Tongue (tissue), 2 donors: Measurements from ENCODE around the gene MYH8. TPM values are rescaled to one million over a fixed set of nuclear protein-coding genes. Genes with fewer than 3 reads are reported as not detected.
A peak's percentile ranks its signal among the peaks of the same experiment; 100 is the strongest.

Experiments used
- DNase-seq: peaks from one replicate; pipeline ENCODE4 v3.0.0-alpha.2; 2015
- total RNA-seq: library from RNA; depleted of rRNA; stranded (reverse); fragments of >200 nt; gene quantifications from one replicate; pipeline ENCODE4 v1.2.3, GENCODE V29; 2014

Gene MYH8
- 4,616 TPM for total RNA-seq

DNA sequence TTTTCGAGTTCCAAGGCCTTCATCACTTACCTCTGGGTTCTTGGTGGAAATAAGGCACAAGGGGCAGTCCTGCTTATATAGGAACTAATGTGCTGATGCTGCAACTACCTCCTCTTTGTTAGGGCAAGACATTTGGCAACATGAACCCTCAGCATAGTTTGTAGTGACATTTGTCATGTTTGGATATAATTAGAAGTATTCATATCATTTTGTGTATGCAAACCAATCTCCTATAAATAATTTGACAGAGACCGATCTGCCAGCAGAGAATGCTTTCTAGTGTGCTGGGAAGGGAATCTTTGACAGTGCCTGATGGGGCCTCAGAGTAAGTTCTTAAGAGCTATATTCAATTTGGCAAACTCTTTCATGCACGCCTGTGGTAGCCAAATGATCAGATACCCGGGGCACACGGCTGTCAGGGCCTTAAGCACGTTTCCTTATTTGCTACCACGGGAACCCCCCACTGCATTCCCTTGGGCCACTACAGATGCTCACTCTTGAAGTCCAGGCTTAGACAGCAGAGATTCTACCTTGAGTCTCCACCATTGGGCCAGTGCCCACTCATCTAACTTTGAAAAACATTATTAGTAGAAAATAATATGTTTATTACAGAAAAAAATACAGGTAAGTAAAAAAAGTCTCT lies at the start of gene MYH8:
Gene MYH8 (minus strand): TSS at position 51 of the 643 bp plus-strand sequence. CDS start 1,723 bp downstream, outside the sequence.
- DNase-seq = peak; percentile 80

DNA sequence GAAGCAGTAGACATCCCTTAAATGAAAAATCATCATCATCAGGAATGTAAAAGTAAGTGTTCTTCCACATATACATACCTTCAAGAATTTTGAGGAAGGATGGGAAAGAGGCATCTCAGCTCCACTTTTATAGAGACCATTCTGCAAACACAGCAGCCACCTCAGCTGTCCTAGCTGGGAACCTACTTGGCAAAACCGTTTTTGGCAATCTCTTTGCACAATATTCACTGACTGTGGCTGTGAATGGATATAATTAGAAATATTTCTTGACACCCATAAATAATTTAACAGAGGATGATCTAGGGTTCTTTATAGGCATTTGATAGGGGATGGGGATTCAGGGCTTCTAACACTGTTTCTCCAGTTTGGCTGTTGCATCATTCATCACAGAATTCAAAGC lies 47.7 kb upstream of the MYH8 start, which contains the start of gene MYH4:
Gene MYH4 (minus strand): TSS at position 101 of the 400 bp plus-strand sequence. CDS start 2,814 bp downstream, outside the sequence.
- DNase-seq = no peak

DNA sequence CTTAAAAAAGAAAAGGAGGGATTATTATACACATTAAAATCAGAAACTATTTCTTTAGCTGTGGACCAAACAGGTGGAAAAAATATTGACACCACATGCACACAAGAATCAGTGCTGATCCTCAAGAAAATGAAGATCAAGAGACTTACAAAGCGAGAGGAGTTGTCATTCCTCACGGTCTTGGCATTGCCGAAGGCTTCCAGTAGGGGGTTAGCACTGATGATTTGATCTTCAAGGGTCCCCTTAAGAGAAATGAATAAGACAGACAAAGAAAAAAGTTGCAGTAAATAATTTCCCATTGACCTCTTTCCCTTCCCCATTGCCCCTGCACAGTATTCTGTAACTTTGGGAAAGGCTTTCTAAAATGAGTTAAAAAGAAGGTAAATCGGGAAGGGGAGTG lies 41.7 kb upstream of the MYH8 start:
- no peak for DNase-seq

- no peak for DNase-seq
Observed at GRCh38 chr17:10460062-10460461, 38.3 kb upstream of the MYH8 start.

DNA sequence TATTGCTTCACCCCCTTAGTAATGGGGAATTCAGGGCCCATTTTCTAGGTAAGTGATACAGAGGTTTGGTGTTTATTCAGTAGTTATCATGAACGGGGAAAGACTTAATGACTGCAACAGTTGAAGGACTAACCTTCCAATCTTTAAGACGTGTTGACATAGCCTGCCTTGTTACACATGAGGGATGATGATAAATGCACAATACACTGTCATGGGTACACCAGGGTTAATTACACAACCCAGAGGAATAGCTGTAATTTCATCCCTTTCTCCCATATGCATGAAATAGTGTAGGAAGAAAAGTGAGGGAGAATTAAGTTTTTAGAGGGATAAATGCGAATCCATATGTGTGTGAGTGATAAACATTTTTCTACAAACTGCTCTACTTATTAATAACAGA lies 37.0 kb upstream of the MYH8 start:
- no peak for DNase-seq

DNA sequence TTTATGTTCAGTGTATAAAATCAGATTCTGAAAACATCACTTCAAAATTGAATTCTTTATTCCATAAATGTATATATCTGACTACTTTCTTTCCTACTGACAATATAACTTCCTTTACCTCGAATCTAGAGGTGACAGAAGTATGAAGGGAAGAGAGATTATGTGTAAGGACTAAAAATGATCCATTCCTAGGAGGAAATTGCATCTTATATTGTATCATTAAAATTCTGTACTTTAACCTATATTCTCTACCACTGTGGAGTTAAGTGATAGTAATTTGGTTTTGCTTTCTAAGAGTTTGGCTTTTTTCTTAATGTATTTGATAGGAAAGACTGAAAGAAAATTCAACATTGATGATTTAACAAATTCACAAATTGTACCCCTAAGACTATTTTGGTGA lies 36.2 kb upstream of the MYH8 start:
- no peak for DNase-seq

- DNase-seq = no peak
Observed at GRCh38 chr17:10447026-10447931, 25.5 kb upstream of the MYH8 start.

DNA sequence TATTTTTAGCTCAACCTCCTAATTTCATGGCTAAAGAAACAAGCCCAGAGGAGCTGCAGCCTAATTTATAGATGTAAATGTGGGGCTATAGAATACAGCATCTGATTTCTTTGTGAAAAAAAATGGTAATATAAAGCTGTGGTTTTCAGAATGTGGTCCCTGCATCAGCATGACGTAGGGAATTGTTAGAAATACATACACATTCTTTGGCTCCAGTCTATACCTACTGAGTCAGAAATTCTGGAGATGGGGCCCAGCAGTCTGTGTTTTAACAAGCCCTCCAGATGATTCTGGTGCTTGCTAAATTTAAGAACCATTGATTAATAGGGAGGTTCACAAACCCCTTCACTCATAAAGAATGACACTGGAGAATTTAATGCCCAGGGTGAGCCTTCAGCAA lies 18.1 kb upstream of the MYH8 start:
- no peak for DNase-seq

DNA sequence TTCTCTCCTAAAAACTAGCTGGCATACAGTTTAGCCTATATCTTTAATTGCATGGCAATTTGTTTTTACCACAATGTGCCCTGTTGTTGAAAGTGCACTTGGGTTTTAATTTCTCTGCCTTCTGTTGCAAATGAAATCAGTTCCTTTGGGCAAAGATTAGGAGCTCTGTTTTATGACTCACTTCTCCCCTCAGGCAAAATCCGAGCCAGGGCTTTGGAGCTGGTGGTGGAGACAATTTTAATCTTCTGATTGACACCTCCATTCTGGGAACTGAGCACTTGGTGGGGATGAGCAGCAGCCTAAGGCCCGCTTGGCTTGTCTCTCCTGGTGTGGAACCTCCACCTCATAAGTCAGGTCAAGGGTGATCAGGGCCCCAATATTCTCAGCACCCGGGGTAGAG lies 13.3 kb upstream of the MYH8 start:
- no peak for DNase-seq

- no peak for DNase-seq
Observed at GRCh38 chr17:10429421-10430045, 7.8 kb upstream of the MYH8 start.

- DNase-seq = no peak
Observed at GRCh38 chr17:10428781-10429180, 7.0 kb upstream of the MYH8 start.

- peak; percentile 29 for DNase-seq
Observed at GRCh38 chr17:10421211-10421610, 539 bp downstream of the MYH8 start.

GRCh38 chr17:10420811-10421210 lies 939 bp downstream of the MYH8 start:
- no peak for DNase-seq

DNA sequence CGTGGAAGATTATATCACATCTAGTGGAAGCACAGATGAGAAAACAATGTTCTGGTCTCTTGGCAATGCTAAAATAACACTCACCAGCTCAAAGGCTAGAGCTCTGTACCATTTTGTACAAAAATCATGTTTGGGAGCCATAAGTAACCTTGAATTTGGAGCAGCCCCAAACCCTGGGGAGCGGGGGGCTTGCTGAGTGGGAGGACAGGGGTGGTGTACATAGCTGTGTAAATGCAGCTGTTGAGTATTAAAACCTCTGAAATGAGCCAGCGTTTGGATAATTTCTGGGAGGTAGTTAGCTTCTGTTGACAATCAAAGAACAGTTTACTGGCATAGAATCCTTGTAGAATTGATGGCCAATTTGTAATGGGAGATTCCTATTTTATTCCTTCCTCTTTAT lies 4.3 kb downstream of the MYH8 start:
- DNase-seq = peak; percentile 87

DNA sequence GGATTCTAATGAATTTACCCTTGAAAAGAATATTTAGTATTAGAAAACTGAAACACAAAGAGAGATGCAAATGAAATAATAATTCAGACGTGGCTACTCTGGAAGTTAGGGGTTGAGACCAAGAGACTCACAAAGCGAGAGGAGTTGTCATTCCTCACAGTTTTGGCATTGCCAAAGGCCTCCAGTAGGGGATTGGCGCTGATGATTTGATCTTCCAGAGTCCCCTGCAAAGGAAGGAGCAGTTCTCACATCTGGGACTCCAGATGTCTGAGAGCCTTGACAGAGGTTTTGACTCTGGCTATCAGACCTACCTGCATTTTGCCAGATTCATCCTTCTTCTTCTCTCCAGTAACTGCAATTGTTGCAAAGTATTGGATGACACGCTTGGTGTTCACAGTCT lies 6.6 kb downstream of the MYH8 start:
- no peak for DNase-seq

- DNase-seq = no peak
Observed at GRCh38 chr17:10403589-10403988, 18.2 kb downstream of the MYH8 start.

DNA sequence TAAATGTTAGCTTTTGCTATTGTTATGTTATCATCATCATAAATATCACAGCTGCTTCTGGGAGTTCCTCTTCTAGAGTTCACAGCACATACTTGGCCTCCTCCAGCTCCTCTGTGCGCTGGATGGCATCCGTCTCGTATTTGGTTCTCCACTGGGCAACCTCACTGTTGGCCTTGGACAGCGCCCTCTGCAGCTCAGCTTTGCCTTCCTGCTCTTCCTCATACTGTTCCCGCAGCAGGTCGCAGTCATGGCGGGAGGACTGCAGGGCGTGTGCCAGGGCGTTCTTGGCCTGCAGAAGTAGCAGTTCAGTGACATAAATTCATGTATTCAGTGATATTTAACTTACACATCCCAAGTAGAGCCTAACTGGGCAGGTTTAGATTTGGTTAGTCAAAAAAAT lies 23.4 kb downstream of the MYH8 start:
- no peak for DNase-seq

DNA sequence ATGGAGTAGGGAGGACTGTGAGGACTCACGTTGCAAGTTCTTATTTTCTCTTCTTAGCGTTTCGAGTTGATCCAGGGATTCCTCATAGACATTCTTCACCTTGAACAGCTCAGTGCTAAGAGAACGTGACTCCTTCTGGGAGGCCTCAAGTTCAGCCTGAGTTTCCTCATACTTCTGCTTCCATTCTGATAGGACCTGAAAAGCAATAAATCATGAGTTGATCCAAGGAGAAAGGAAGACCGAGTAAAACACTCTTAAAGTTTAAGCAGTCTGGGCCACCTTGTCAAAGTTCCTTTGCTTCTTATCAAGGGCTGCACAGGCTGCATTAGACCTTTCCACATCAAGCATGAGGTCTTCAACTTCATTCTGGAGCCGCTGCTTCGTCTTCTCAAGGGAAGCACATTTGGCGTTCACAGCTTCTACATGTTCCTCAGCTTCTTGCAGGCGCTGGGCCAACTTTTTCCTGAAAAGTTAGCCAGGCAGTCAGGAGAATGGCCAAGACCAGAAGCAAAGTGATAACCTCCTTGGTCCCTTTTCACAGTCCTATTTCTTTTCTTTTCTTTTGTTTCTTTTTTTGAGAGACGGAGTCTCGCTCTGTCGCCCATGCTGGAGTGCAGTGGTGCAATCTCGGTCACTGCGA lies 25.1 kb downstream of the MYH8 start:
- no peak for DNase-seq

DNA sequence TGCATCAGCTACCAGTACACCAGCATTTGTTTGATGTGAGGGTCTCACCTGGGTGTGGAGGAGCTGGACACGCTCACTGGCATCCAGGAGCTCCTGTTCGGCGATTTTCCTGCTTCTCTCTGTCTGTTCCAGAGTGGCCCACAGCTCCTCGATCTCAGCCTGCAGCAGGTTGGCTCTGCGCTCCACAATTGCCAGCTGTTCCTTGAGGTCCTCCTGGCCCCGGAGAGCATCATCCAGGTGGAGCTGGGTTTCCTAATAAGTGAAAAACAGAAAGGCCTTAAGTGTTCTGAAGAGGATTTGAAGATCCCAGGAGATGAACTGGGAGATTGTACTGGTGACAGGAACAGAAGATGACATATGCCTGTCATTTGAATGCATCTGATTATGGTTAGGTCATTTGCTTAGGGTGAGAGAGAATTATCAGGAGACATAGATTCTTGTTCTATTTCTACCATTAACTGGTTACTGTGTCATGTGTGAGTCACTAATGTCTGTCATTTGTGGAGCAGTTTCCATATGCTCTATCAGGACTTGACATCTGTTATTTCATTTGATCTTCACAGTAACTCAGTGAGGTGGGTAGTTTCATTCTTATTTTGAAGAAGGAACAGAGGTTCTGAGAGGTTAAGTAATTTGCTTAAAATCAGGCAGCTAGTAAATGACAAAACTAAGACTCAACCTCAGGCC lies 27.4 kb downstream of the MYH8 start:
- DNase-seq = no peak

GRCh38 chr17:10392880-10393279 lies 28.9 kb downstream of the MYH8 start:
- DNase-seq = no peak

- no peak for DNase-seq
Observed at GRCh38 chr17:10385871-10386270, 35.9 kb downstream of the MYH8 start.

GRCh38 chr17:10384175-10384574 lies 37.6 kb downstream of the MYH8 start:
- DNase-seq = peak; percentile 97
